HEK293 (cell line): ENCODE measurements around the gene CRYZL1.

Experiments used
- CTCF ChIP-seq: fragments of 450-650 bp; formaldehyde crosslinking; IDR thresholded peaks from 2 replicates; pipeline ENCODE4 v1.5.1; 2016; ENCODE audit warnings: missing biosample characterization, missing genetic modification characterization
- ZBTB1 ChIP-seq: fragments of 450-650 bp; formaldehyde crosslinking; IDR thresholded peaks from 2 replicates; pipeline ENCODE4 v1.5.1; 2016; ENCODE audit warnings: missing biosample characterization, missing genetic modification characterization
- ZBTB17 ChIP-seq: fragments of 450-650 bp; formaldehyde crosslinking; IDR thresholded peaks from 2 replicates; pipeline ENCODE4 v1.5.1; 2016; ENCODE audit warnings: missing biosample characterization, missing genetic modification characterization
- ZBTB7A ChIP-seq: fragments of 450-650 bp; formaldehyde crosslinking; IDR thresholded peaks from 2 replicates; pipeline ENCODE4 v1.5.1; 2016; ENCODE audit warnings: low read depth, missing biosample characterization, missing genetic modification characterization
- ZNF10 ChIP-seq: fragments of 450-650 bp; formaldehyde crosslinking; IDR thresholded peaks from 2 replicates; pipeline ENCODE4 v1.5.1; 2017; ENCODE audit warnings: missing biosample characterization, missing genetic modification characterization
- ZSCAN30 ChIP-seq: fragments of 450-650 bp; IDR thresholded peaks from 2 replicates; pipeline ENCODE4 v1.5.1; 2018; ENCODE audit warnings: missing biosample characterization, mild to moderate bottlenecking, missing genetic modification characterization, moderate library complexity

DNA sequence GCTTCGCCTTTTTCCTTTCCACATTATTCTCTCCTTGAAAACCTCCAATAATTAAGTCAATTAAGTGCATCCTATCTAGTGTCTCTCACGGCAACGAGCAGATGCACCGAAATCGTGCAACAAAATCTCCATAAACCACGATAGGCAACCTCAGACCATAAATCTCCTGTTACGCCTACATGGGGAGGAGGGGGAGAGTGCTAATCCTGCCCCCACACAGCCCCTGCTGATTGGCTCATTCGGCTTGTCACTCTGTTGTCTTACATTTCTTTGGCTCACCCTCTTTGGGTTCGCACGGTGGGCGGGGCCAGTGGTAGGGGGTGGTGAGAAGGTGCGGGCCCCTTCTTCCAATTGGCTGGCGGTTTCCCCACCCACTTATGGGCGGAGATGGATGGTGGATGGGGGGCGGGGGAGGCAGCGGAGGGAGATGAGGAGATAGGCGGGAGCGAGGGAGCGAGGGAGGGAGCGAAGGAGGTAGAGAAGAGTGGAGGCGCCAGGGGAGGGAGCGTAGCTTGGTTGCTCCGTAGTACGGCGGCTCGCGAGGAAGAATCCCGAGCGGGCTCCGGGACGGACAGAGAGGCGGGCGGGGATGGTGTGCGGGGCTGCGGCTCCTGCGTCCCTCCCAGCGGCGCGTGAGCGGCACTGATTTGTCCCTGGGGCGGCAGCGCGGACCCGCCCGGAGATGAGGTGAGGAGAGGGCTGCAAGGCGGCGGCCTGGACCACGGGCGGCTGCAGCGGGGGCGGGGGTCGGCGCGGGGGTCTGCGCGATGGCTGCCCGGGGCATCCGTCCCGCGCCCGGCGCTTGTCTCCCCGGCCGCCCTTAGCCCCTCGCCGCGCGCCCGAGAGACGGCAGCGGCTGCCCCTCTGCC is 720 bp upstream of the CRYZL1 start, which contains the start of gene ITSN1:
- TF ChIP-seq ZBTB17 (tag by site-specific recombination) (peak; percentile 92), ZNF10 (tag by site-specific recombination) (no peak), ZBTB7A (peak; percentile 89), ZBTB1 (tag by site-specific recombination) (no peak), CTCF (tag by site-specific recombination) (no peak), ZSCAN30 (tag by site-specific recombination) (peak; percentile 36; the same call in 1 of the 2 replicates)
